HEK293 (cell line): Measurements from ENCODE around the gene HOXA4.
A peak's percentile ranks its signal among the peaks of the same experiment; 100 is the strongest.

Source experiments
- KLF1 ChIP-seq: fragments of 450-650 bp; formaldehyde crosslinking; IDR thresholded peaks from 2 replicates; pipeline ENCODE4 v1.5.1; 2016; ENCODE audit warnings: missing biosample characterization, missing genetic modification characterization
- SP2 ChIP-seq: fragments of 450-650 bp; formaldehyde crosslinking; IDR thresholded peaks from 2 replicates; pipeline ENCODE4 v1.5.1; 2016; ENCODE audit warnings: missing biosample characterization, missing genetic modification characterization
- TCF7L2 ChIP-seq: IDR thresholded peaks from 2 replicates; pipeline ENCODE4 v1.6.1; 2011; ENCODE audit warnings: low read depth, mild to moderate bottlenecking, inconsistent platforms, low read length, moderate library complexity, borderline replicate concordance
- ZFP41 ChIP-seq: fragments of 450-650 bp; formaldehyde crosslinking; IDR thresholded peaks from 2 replicates; pipeline ENCODE4 v1.5.1; 2016; ENCODE audit warnings: missing biosample characterization, missing genetic modification characterization, borderline replicate concordance
- ZNF416 ChIP-seq: fragments of 450-650 bp; formaldehyde crosslinking; IDR thresholded peaks from 2 replicates; pipeline ENCODE4 v1.5.1; 2016; ENCODE audit warnings: missing biosample characterization, missing genetic modification characterization
- ZNF473 ChIP-seq: fragments of 450-650 bp; formaldehyde crosslinking; IDR thresholded peaks from 2 replicates; pipeline ENCODE4 v1.5.1; 2017; ENCODE audit warnings: missing biosample characterization, missing genetic modification characterization
- ZNF48 ChIP-seq: fragments of 450-650 bp; formaldehyde crosslinking; IDR thresholded peaks from 2 replicates; pipeline ENCODE4 v1.5.1; 2016; ENCODE audit warnings: missing biosample characterization, missing genetic modification characterization
- ZNF548 ChIP-seq: fragments of 450-650 bp; formaldehyde crosslinking; IDR thresholded peaks from 2 replicates; pipeline ENCODE4 v1.5.1; 2016; ENCODE audit warnings: missing biosample characterization, missing genetic modification characterization
- ZNF558 ChIP-seq: fragments of 450-650 bp; formaldehyde crosslinking; IDR thresholded peaks from 2 replicates; pipeline ENCODE4 v1.5.1; 2016; ENCODE audit warnings: missing biosample characterization, missing genetic modification characterization
- ZNF610 ChIP-seq: fragments of 450-650 bp; formaldehyde crosslinking; IDR thresholded peaks from 2 replicates; pipeline ENCODE4 v1.5.1; 2016; ENCODE audit warnings: missing biosample characterization, missing genetic modification characterization, borderline replicate concordance
- ZNF660 ChIP-seq: fragments of 450-650 bp; IDR thresholded peaks from 2 replicates; pipeline ENCODE4 v1.5.1; 2018; ENCODE audit warnings: missing biosample characterization, mild to moderate bottlenecking, missing genetic modification characterization
- ZNF670 ChIP-seq: fragments of 450-650 bp; formaldehyde crosslinking; IDR thresholded peaks from 2 replicates; pipeline ENCODE4 v1.5.1; 2016; ENCODE audit warnings: missing biosample characterization, missing genetic modification characterization, low read depth
- ZNF791 ChIP-seq: fragments of 450-650 bp; formaldehyde crosslinking; IDR thresholded peaks from 2 replicates; pipeline ENCODE4 v1.5.1; 2016; ENCODE audit warnings: missing biosample characterization, missing genetic modification characterization
- ZNF830 ChIP-seq: fragments of 450-650 bp; IDR thresholded peaks from 2 replicates; pipeline ENCODE4 v1.5.0; 2018; ENCODE audit warnings: missing biosample characterization, missing genetic modification characterization, low read depth, mild to moderate bottlenecking, moderate library complexity
- TF ChIP-seq, protein P1 (sequence below): fragments of 450-650 bp; formaldehyde crosslinking; optimal IDR thresholded peaks from 2 replicates; pipeline ENCODE3; 2016; ENCODE audit warnings: missing biosample characterization, mild to moderate bottlenecking, missing genetic modification characterization
- TF ChIP-seq, protein P2 (sequence below): fragments of 450-650 bp; formaldehyde crosslinking; IDR thresholded peaks from 2 replicates; pipeline ENCODE4 v1.5.1; 2016; ENCODE audit warnings: missing biosample characterization, missing genetic modification characterization
- TF ChIP-seq, protein P3 (sequence below): fragments of 450-650 bp; formaldehyde crosslinking; IDR thresholded peaks from 2 replicates; pipeline ENCODE4 v1.5.1; 2016; ENCODE audit warnings: missing biosample characterization, missing genetic modification characterization
- TF ChIP-seq, protein P4 (sequence below): fragments of 450-650 bp; formaldehyde crosslinking; IDR thresholded peaks from 2 replicates; pipeline ENCODE4 v1.5.1; 2016; ENCODE audit warnings: missing biosample characterization, missing genetic modification characterization
- TF ChIP-seq, protein P5 (sequence below): fragments of 450-650 bp; formaldehyde crosslinking; conservative IDR thresholded peaks from 2 replicates; pipeline ENCODE4 v1.5.1; 2016; ENCODE audit warnings: low read depth, missing biosample characterization, missing genetic modification characterization
- TF ChIP-seq, protein P6 (sequence below): fragments of 450-650 bp; formaldehyde crosslinking; IDR thresholded peaks from 2 replicates; pipeline ENCODE4 v1.5.1; 2016; ENCODE audit warnings: missing biosample characterization, missing genetic modification characterization

Gene HOXA4

DNA sequence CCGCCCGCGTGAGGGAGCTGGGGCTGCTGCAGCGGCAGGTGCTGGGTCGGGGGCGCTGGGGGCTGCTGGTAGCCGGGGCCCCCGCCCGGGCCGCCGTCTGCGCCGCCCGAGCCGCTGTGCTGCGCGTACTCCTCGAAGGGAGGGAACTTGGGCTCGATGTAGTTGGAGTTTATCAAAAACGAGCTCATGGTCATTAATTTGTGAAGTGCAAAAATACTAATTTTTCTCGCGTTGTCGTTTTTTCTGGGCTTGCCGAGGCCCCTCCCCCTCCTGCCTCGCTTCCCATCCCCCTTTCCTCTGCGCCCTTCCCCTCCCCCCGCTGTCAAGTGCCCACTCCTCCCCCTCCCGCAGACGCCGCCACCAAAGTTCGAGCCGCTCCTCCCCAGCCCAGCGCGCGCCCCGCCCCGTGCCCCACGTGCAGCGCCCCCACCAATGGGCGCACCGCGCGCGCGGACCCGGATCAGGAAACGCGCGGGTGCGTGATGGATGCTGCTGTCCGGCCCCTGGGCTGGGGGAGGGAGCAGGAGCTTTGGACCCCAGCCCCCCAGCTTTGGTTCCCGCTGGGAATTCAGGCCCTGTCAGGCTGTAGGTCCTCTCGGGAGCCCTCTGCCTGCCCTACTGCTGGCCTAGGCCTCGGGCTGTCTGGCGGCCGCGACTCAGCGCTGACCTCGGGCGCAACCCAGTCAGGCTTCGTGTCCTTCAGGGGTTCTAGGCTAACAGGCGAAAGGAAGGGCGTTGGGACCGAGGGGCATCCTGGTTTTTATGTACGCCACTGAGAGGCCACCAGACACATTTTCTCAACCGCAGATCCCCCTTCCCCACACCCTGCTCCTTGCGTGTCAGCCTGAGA, at the start of gene HOXA4 (continued):
- TF ChIP-seq, protein P1, sequence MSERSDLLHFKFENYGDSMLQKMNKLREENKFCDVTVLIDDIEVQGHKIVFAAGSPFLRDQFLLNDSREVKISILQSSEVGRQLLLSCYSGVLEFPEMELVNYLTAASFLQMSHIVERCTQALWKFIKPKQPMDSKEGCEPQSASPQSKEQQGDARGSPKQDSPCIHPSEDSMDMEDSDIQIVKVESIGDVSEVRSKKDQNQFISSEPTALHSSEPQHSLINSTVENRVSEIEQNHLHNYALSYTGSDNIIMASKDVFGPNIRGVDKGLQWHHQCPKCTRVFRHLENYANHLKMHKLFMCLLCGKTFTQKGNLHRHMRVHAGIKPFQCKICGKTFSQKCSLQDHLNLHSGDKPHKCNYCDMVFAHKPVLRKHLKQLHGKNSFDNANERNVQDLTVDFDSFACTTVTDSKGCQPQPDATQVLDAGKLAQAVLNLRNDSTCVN (tag by site-specific recombination): peak; percentile 94
- TF ChIP-seq, protein P2, sequence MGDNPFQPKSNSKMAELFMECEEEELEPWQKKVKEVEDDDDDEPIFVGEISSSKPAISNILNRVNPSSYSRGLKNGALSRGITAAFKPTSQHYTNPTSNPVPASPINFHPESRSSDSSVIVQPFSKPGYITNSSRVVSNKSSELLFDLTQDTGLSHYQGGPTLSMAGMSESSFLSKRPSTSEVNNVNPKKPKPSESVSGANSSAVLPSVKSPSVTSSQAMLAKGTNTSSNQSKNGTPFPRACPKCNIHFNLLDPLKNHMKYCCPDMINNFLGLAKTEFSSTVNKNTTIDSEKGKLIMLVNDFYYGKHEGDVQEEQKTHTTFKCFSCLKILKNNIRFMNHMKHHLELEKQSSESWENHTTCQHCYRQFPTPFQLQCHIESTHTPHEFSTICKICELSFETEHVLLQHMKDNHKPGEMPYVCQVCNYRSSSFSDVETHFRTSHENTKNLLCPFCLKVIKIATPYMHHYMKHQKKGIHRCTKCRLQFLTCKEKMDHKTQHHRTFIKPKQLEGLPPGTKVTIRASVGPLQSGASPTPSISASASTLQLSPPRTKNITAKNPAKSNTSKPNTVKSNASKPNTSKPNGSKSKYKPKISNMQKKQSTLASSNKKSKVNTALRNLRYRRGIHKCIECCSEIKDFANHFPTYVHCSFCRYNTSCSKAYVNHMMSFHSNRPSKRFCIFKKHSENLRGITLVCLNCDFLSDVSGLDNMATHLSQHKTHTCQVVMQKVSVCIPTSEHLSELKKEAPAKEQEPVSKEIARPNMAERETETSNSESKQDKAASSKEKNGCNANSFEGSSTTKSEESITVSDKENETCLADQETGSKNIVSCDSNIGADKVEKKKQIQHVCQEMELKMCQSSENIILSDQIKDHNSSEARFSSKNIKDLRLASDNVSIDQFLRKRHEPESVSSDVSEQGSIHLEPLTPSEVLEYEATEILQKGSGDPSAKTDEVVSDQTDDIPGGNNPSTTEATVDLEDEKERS: no peak
- TF ChIP-seq ZNF830 (tag by site-specific recombination) (no peak), ZNF473 (tag by site-specific recombination) (no peak), ZNF548 (tag by site-specific recombination) (no peak), ZNF670 (no peak), ZNF791 (tag by site-specific recombination) (no peak), ZNF48 (tag by site-specific recombination) (no peak), ZNF660 (tag by site-specific recombination) (peak; percentile 22; the same call in 1 of the 2 replicates), ZNF610 (tag by site-specific recombination) (0 out of 2 replicates have a peak, but pooled peaks have one; percentile 68), KLF1 (peak; percentile 36; the same call in 1 of the 2 replicates), SP2 (tag by site-specific recombination) (peak; percentile 85), ZNF416 (tag by site-specific recombination) (no peak), TCF7L2 (no peak), ZFP41 (tag by site-specific recombination) (no peak), ZNF558 (tag by site-specific recombination) (no peak)
- TF ChIP-seq, protein P3, sequence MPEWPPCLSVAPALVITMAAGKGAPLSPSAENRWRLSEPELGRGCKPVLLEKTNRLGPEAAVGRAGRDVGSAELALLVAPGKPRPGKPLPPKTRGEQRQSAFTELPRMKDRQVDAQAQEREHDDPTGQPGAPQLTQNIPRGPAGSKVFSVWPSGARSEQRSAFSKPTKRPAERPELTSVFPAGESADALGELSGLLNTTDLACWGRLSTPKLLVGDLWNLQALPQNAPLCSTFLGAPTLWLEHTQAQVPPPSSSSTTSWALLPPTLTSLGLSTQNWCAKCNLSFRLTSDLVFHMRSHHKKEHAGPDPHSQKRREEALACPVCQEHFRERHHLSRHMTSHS (tag by site-specific recombination): no peak
- TF ChIP-seq, protein P4, sequence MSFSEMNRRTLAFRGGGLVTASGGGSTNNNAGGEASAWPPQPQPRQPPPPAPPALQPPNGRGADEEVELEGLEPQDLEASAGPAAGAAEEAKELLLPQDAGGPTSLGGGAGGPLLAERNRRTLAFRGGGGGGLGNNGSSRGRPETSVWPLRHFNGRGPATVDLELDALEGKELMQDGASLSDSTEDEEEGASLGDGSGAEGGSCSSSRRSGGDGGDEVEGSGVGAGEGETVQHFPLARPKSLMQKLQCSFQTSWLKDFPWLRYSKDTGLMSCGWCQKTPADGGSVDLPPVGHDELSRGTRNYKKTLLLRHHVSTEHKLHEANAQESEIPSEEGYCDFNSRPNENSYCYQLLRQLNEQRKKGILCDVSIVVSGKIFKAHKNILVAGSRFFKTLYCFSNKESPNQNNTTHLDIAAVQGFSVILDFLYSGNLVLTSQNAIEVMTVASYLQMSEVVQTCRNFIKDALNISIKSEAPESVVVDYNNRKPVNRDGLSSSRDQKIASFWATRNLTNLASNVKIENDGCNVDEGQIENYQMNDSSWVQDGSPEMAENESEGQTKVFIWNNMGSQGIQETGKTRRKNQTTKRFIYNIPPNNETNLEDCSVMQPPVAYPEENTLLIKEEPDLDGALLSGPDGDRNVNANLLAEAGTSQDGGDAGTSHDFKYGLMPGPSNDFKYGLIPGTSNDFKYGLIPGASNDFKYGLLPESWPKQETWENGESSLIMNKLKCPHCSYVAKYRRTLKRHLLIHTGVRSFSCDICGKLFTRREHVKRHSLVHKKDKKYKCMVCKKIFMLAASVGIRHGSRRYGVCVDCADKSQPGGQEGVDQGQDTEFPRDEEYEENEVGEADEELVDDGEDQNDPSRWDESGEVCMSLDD (tag by site-specific recombination): peak; percentile 96
- TF ChIP-seq, protein P5, sequence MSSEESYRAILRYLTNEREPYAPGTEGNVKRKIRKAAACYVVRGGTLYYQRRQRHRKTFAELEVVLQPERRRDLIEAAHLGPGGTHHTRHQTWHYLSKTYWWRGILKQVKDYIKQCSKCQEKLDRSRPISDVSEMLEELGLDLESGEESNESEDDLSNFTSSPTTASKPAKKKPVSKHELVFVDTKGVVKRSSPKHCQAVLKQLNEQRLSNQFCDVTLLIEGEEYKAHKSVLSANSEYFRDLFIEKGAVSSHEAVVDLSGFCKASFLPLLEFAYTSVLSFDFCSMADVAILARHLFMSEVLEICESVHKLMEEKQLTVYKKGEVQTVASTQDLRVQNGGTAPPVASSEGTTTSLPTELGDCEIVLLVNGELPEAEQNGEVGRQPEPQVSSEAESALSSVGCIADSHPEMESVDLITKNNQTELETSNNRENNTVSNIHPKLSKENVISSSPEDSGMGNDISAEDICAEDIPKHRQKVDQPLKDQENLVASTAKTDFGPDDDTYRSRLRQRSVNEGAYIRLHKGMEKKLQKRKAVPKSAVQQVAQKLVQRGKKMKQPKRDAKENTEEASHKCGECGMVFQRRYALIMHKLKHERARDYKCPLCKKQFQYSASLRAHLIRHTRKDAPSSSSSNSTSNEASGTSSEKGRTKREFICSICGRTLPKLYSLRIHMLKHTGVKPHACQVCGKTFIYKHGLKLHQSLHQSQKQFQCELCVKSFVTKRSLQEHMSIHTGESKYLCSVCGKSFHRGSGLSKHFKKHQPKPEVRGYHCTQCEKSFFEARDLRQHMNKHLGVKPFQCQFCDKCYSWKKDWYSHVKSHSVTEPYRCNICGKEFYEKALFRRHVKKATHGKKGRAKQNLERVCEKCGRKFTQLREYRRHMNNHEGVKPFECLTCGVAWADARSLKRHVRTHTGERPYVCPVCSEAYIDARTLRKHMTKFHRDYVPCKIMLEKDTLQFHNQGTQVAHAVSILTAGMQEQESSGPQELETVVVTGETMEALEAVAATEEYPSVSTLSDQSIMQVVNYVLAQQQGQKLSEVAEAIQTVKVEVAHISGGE (tag by site-specific recombination): peak; percentile 73
- TF ChIP-seq, protein P6, sequence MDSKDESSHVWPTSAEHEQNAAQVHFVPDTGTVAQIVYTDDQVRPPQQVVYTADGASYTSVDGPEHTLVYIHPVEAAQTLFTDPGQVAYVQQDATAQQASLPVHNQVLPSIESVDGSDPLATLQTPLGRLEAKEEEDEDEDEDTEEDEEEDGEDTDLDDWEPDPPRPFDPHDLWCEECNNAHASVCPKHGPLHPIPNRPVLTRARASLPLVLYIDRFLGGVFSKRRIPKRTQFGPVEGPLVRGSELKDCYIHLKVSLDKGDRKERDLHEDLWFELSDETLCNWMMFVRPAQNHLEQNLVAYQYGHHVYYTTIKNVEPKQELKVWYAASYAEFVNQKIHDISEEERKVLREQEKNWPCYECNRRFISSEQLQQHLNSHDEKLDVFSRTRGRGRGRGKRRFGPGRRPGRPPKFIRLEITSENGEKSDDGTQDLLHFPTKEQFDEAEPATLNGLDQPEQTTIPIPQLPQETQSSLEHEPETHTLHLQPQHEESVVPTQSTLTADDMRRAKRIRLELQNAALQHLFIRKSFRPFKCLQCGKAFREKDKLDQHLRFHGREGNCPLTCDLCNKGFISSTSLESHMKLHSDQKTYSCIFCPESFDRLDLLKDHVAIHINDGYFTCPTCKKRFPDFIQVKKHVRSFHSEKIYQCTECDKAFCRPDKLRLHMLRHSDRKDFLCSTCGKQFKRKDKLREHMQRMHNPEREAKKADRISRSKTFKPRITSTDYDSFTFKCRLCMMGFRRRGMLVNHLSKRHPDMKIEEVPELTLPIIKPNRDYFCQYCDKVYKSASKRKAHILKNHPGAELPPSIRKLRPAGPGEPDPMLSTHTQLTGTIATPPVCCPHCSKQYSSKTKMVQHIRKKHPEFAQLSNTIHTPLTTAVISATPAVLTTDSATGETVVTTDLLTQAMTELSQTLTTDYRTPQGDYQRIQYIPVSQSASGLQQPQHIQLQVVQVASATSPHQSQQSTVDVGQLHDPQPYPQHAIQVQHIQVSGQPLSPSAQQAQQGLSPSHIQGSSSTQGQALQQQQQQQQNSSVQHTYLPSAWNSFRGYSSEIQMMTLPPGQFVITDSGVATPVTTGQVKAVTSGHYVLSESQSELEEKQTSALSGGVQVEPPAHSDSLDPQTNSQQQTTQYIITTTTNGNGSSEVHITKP (tag by site-specific recombination): peak; percentile 43
